ENCODE measurements around the gene FOXO1. TPM values are rescaled to one million over a fixed set of nuclear protein-coding genes. Genes with fewer than 3 reads are reported as not detected.

The FOXO1 gene
- total RNA-seq, 2 donors from 2014 or later: 15.7 to 26.4 TPM

- intact Hi-C loops (cut with DNase I): no loop called here
- Histone ChIP-seq H3K36me3 (no peaks in the 10 kb centered on the region), H3K4me3 (no peak overlapping the region), H3K27me3 (no peaks in the 10 kb centered on the region), H3K9ac (ENCODE audit: low read depth in 2 of 2, low read length in 2 of 2) (no peak overlapping the region), H3K4me1 (peaks cover 3% of the 10 kb centered on the region), H3K9me3 (no peaks in the 10 kb centered on the region), H3K27ac (no peak overlapping the region)
- TF ChIP-seq CTCF (IDR thresholded peaks at IDR 0.05): no peak
- DNase-seq: no peak
Measured at GRCh38 chr13:40632915-40633314, 33.5 kb downstream of the FOXO1 start.

DNA sequence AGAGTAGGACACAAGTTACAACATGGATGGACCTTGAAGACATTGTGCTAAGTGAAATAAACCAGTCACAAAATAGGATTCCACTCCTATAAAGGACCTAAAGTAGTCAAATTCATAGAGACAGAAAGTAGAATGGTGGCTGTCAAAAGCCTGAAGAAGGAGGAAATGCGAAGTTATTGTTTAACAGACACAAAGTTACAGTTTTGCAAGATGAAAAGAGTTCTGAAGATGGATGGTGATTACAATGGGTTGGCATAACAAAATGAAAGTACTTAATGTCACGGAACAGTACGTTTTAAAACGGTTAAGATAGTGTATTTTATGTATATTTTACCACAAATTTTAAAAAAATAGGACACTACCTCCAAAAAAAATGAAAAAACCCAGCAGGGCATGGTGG, 34.8 kb downstream of the FOXO1 start:
- TF ChIP-seq CTCF (IDR thresholded peaks at IDR 0.05): no peak
- Histone ChIP-seq H3K27ac (peak overlapping the region; percentile 5), H3K4me3 (no peak overlapping the region), H3K9me3 (no peaks in the 10 kb centered on the region), H3K9ac (ENCODE audit: low read depth in 2 of 2, low read length in 2 of 2) (no peak overlapping the region), H3K4me1 (peaks cover 3% of the 10 kb centered on the region), H3K27me3 (no peaks in the 10 kb centered on the region), H3K36me3 (no peaks in the 10 kb centered on the region)
- no peak for DNase-seq
- intact Hi-C loops (cut with DNase I): no loop called here

- TF ChIP-seq CTCF (IDR thresholded peaks at IDR 0.05): no peak
Measured at GRCh38 chr13:40629678-40630384, 36.6 kb downstream of the FOXO1 start.

GRCh38 chr13:40626977-40627376, 39.5 kb downstream of the FOXO1 start:
- TF ChIP-seq CTCF (IDR thresholded peaks at IDR 0.05): no peak
- Histone ChIP-seq H3K9me3 (no peaks in the 10 kb centered on the region), H3K27ac (no peak overlapping the region), H3K27me3 (no peaks in the 10 kb centered on the region), H3K4me1 (peaks cover 3% of the 10 kb centered on the region), H3K36me3 (no peaks in the 10 kb centered on the region), H3K4me3 (no peak overlapping the region), H3K9ac (ENCODE audit: low read depth in 2 of 2, low read length in 2 of 2) (no peak overlapping the region)
- DNase-seq: no peak
- intact Hi-C loops (cut with DNase I): no loop called here

More at GRCh38 chr13:40629678-40630384, 36.6 kb downstream of the FOXO1 start:
- H3K36me3 ChIP-seq: no peaks in the 10 kb centered on the region
- intact Hi-C loops (cut with DNase I): no loop called here
- no peak overlapping the region for H3K27ac ChIP-seq
- no peaks in the 10 kb centered on the region for H3K27me3 ChIP-seq
- peaks cover 3% of the 10 kb centered on the region for H3K4me1 ChIP-seq
- H3K9ac ChIP-seq (ENCODE audit: low read depth in 2 of 2, low read length in 2 of 2): peak overlapping the region in 1 of 2 donors; percentile 7
- H3K4me3 ChIP-seq: no peak overlapping the region
- no peaks in the 10 kb centered on the region for H3K9me3 ChIP-seq
- DNase-seq: no peak

- no peak overlapping the region for H3K4me3 ChIP-seq
- H3K9ac ChIP-seq (ENCODE audit: low read depth in 2 of 2, low read length in 2 of 2): no peak overlapping the region
- no peak overlapping the region for H3K27ac ChIP-seq
- no peaks in the 10 kb centered on the region for H3K36me3 ChIP-seq
- DNase-seq: no peak
- TF ChIP-seq CTCF (IDR thresholded peaks at IDR 0.05): no peak
- intact Hi-C loops (cut with DNase I): no loop called here
- peaks cover 3% of the 10 kb centered on the region for H3K4me1 ChIP-seq
- H3K27me3 ChIP-seq: no peaks in the 10 kb centered on the region
- no peaks in the 10 kb centered on the region for H3K9me3 ChIP-seq
Measured at GRCh38 chr13:40626561-40626960, 39.9 kb downstream of the FOXO1 start.
